NOMO-1 treated with dmso at 0.1 percent for 144 hours (cell line): ENCODE results near the gene PGBD2.
A peak's percentile ranks its signal among the peaks of the same experiment; 100 is the strongest.
"Not testable (repeated sequence)": the region's sequence is repeated elsewhere in the genome, so short reads cannot be mapped to it uniquely, and the experiment has no call there.

Source experiments
- DNase-seq: peaks from one replicate; lab custom pipeline; 2025; ENCODE audit not compliant: unreplicated experiment; lab: John Stamatoyannopoulos, UW

PGBD2 gene

DNA sequence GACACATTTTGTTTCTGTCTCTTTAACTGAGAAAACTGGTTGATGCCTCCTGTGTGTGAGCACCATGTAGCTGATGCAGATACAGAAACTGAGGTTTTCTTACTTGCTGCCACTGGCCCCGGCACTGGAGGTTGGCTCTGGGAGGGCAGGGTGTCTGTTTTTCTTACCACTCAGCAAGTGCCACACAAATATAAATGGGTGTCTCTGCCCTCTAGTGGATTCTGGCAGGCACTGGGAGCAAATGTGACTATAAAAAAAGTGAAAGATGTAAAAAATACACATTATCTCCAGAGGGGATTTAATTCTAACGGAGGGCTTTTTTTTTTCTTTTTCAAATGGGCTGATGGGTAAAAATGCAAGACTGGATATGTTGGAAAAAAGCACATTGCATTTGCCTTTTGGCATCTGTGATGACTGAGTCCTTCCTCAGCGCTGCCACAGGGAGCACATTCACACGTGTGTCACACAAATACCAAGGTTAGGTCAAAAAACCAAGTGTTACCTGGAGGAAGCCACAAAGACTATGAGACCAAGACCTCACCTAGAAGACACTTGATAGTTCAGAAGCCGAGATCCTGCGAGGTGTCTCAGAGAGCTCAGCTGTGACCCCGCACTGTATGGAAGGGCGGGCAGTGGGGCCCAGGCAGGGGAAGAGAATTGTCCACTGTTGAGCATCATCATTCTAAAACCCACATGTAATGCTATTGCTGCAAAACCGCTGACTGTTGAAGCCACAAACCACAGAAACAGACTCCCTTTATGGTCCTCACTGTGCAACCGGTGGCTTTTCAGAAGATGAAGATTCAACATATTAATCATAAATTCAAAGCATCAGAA, 18.9 kb downstream of the PGBD2 start:
- peak; percentile 58 for DNase-seq

DNA sequence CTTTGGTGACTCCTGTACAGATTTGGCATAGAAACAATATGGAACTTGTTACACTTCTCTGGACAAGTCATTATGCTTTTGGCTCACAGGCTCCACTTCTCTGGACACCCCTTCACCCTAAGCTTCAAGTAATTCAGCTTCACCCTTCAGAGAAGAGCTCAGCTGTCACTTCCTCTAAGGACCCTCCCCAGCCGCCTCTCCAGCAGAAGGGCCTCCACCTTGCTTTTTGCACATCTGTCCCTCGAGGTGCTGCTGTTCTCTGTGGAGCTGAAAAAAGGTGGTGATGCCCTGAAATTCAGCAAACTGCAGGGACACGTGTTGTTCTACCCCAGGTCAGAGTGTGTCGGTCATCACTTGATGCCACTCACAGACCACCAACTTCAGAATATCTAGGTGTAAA, 19.8 kb downstream of the PGBD2 start:
- DNase-seq: not testable (repeated sequence)

DNA sequence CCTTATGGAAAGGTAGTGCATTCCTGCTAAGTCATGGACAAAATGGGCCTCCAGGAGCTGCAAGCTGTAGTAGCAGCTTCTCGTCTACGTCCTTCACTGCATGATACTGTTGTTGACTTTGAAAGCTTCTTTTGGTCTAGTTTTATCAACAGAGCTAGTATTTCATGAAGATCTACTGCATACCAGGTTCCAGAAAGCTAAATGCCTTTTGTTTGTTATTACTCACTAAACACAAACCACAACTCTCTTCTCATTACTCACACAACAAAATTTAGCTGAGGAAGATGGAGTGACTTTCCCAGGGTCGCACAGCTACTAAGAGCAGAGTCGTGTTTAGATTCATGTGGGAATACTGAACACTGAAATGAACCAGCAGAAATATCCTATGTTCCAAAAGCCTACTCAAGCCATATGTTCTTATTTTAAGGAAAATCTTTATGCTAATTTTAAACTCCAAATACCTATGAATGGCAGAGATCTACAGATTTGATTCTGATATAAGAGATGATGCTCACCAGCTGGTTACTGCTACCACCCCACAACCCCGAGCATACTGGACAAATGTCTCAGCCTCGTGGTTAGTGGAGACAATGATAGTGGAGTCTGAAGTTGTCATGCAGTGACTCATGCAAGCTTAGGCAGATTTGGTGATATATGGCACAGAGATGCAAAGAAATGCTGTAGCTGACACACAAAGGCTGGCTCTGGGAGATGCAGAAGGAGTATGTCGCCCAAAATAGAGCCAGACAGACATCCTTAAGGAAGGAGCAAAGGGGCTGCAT, 20.6 kb downstream of the PGBD2 start:
- no peak for DNase-seq

DNA sequence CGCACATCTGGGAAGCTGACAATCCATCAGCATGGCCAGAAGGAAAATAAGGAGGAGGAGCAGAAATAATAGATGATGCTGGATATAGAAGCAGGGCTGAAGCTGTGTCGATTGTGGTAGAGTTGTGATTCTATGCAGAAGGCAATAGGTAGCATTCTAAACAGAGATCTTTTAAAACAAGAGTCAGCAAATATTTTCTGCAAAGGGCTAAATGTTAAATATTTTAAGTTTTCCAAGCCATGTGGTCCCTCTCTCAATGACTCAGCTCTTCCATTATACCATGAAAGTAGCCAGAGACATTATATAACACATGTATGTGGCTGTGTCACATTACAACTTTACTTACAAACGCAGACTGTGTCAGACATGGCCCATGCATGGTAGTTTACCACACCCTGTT, 21.2 kb downstream of the PGBD2 start:
- DNase-seq: not testable (repeated sequence)

DNA sequence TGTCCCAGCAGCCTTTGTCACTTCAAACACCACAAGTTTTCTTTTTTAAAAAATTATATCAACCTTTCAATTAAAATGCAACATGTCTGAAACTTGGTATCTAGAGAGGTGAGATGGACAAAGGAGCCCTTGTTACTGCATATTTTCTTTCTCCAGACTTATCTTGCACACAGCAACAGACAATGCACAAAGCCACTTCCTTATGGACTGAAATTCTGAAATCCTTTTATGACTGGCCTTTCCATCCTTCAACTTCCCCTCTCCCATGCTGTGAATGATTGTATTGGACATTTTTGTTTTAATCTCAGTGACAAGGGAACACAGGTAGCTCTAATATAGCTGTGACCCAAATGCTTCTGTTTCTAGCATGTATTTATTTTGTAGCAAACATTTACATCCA, 22.1 kb downstream of the PGBD2 start:
- DNase-seq: not testable (repeated sequence)

DNA sequence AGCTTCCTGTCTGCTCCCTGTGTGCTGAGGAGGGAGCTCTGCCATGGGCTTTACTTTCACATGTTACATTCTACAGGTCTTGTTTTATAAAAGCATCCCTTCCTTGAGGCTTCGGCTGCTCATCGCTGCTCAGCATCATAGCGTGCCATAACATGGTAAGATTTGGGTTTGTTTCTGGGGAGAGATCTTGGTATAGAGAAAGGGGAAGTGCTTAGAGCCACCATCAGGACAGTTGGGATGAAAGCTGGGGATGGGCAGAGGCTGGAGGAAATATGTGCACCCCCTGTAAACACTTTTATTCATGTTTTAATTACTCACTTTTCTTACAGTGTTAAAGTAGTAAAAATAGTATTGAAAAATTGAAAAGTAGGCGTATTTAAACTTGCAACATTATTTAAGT, 24.0 kb downstream of the PGBD2 start:
- DNase-seq: not testable (repeated sequence)

DNA sequence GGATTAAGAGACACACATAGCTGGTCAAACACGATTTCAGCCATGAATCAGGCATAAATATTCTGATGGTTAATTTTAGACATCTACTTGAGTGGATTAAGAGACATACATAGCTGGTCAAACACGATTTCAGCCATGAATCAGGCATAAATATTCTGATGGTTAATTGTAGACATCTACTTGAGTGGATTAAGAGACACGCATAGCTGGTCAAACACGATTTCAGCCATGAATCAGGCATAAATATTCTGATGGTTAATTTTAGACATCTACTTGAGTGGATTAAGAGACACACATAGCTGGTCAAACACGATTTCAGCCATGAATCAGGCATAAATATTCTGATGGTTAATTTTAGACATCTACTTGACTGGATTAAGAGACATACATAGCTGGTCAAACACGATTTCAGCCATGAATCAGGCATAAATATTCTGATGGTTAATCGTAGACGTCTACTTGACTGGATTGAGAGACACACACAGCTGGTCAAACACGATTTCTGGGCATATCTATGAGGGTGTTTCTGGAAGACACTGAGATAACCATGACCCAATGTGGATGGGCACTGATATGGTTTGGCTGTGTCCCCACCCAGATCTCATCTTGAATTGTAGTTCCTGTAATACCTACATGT, 32.3 kb downstream of the PGBD2 start:
- not testable (repeated sequence) for DNase-seq

DNA sequence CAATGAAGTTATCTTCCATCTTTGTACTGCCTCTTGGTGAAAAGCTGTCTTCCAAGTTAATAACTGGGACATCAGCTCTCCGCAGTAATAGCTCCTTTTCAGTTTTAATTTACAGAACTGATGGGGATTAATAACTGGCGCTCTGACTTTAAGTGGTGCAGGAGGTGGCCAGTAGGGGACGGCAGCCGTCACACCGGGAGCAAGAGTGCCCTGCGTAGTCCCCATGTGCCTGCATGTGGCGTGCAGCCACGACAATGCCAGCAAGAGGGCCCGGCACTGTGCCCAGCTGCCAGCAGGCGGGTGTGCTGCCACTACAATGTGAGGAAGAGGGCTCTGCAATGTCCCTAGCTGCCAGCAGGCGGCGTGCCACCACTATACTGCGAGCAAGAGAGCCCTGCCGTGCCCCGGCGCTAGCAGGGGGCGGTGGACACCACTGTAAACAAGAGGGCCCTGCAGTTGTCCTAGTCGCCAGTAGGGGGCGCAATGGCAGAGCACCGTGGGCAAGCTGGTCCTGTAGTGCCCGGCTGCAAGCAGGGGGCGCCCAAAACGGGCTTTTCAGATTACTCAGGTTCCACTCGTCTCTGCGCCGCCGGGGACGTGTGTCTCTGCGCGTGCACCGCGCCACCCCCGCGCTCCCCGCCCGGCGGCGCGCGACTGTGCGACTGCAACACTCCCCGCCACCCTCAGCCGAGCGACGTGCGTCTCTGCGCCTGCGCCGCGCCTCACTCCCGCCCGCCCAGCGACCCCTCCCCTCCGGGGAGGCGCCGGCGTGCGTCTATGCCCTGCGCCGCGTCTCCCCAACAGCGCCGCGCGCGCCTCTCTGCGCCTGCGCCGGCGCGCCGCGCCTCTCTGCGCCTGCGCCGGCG, 38.3 kb downstream of the PGBD2 start:
- not testable (repeated sequence) for DNase-seq

DNA sequence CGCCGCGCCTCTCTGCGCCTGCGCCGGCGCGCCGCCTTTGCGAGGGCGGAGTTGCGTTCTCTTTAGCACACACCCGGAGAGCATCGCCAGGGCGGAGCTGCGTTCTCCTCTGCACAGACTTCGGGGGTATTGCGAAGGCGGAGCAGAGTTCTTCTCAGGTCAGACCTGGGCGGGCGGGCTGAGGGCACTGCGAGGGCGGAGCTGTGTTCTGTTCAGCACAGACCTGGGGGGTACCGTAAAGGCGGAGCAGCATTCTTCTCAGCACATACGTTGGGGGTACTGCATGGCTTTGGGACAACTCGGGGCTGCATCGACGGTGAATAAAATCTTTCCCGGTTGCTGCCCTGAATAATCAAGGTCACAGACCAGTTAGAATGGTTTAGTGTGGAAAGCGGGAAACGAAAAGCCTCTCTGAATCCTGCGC, 39.0 kb downstream of the PGBD2 start:
- DNase-seq: not testable (repeated sequence)

DNA sequence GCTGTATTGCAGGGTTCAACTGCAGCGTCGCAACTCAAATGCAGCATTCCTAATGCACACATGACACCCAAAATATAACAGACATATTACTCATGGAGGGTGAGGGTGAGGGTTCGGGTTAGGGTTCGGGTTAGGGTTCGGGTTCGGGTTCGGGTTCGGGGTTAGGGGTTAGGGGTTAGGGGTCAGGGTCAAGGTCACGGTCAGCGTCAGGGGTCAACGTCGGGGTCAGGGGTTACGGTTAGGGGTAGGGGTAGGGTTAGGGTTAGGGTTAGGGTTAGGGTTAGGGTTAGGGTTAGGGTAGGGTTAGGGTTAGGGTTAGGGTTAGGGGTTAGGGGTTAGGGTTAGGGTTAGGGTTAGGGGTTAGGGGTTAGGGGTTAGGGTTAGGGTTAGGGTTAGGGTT, 39.4 kb downstream of the PGBD2 start:
- not testable (repeated sequence) for DNase-seq

DNA sequence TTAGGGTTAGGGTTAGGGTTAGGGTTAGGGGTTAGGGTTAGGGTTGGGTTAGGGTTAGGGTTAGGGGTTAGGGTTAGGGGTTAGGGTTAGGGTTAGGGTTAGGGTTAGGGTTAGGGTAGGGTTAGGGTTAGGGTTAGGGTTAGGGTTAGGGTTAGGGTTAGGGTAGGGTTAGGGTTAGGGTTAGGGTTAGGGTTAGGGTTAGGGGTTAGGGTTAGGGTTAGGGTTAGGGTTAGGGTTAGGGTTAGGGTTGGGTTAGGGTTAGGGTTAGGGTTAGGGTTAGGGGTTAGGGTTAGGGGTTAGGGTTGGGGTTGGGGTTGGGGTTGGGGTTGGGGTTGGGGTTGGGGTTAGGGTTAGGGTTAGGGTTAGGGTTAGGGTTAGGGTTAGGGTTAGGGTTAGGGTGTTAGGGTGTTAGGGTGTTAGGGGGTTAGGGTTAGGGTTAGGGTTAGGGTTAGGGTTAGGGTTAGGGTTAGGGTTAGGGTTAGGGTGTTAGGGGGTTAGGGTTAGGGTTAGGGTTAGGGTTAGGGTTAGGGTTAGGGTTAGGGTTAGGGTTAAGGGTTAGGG, 39.9 kb downstream of the PGBD2 start:
- DNase-seq: not testable (repeated sequence)
